HEK293 (cell line): Measurements from ENCODE around the gene SMIM38.

Source experiments
- CTCF ChIA-PET: fragments of 350-600 bp; formaldehyde crosslinking; extraction: SDS; loops from one replicate; lab custom pipeline; 2021; ENCODE audit warnings: antibody characterized with exemption; lab: Yijun Ruan, JAX
- POLR2A ChIA-PET: fragments of 300-600 bp; formaldehyde crosslinking; extraction: SDS; loops from one replicate; lab custom pipeline; 2020; ENCODE audit warnings: antibody characterized with exemption, inconsistent platforms; lab: Yijun Ruan, JAX
- H3K27ac ChIP-seq: fragments of 200-500 bp; sonication (Bioruptor generic); 2 replicates; pipeline ENCODE4 v1.5.1; 2014; ENCODE audit warnings: low read depth, low read length, control low read depth, inconsistent platforms; ENCODE audit errors: extremely low read depth
- H3K36me3 ChIP-seq, 2 experiments: fragments of 200-500 bp in 1 of 2; sonication (Bioruptor generic) in 1 of 2; 1 replicate in 1 of 2; 2 replicates in 1 of 2; pipeline ENCODE4 v1.5.1; 2014 to 2017; ENCODE audit warnings: inconsistent platforms in 2 of 2, low read length in 2 of 2; ENCODE audit not compliant: control insufficient read depth in 2 of 2, insufficient read depth in 1 of 2
- H3K4me1 ChIP-seq: fragments of 200-500 bp; sonication (Bioruptor generic); 2 replicates; pipeline ENCODE4 v1.5.1; 2014; ENCODE audit warnings: mild to moderate bottlenecking, low read length, inconsistent platforms; ENCODE audit not compliant: control insufficient read depth, insufficient read depth
- H3K4me3 ChIP-seq: 2 replicates; pipeline ENCODE4 v1.5.1; 2011; ENCODE audit warnings: low read depth, mild to moderate bottlenecking, control low read depth, low read length, moderate library complexity
- H3K9me3 ChIP-seq: fragments of 200-500 bp; sonication (Bioruptor generic); 2 replicates; pipeline ENCODE4 v1.5.1; 2014; ENCODE audit warnings: low read depth, low read length, inconsistent platforms; ENCODE audit not compliant: control insufficient read depth, insufficient read depth
- GFI1B ChIP-seq: fragments of 450-650 bp; formaldehyde crosslinking; IDR thresholded peaks from 2 replicates; pipeline ENCODE4 v1.5.1; 2016; ENCODE audit warnings: missing biosample characterization, missing genetic modification characterization
- KLF10 ChIP-seq: fragments of 450-650 bp; IDR thresholded peaks from 2 replicates; pipeline ENCODE4 v1.5.1; 2018; ENCODE audit warnings: missing biosample characterization, mild to moderate bottlenecking, missing genetic modification characterization
- KLF17 ChIP-seq: fragments of 450-650 bp; formaldehyde crosslinking; IDR thresholded peaks from 2 replicates; pipeline ENCODE4 v1.5.1; 2016; ENCODE audit warnings: missing biosample characterization, missing genetic modification characterization
- MEIS1 ChIP-seq: sonication (generic); formaldehyde crosslinking; IDR thresholded peaks from 2 replicates; pipeline ENCODE4 v1.8.1; 2022; ENCODE audit warnings: missing genetic modification reagents, mild to moderate bottlenecking, borderline replicate concordance
- TRIM28 ChIP-seq: IDR thresholded peaks from 2 replicates; pipeline ENCODE4 v1.6.1; 2011; ENCODE audit warnings: low read length, control low read depth, borderline replicate concordance
- ZBTB17 ChIP-seq: fragments of 450-650 bp; formaldehyde crosslinking; IDR thresholded peaks from 2 replicates; pipeline ENCODE4 v1.5.1; 2016; ENCODE audit warnings: missing biosample characterization, missing genetic modification characterization
- ZFP3 ChIP-seq: fragments of 450-650 bp; formaldehyde crosslinking; IDR thresholded peaks from 2 replicates; pipeline ENCODE4 v1.5.1; 2016; ENCODE audit warnings: low read depth, missing biosample characterization, missing genetic modification characterization
- ZFP37 ChIP-seq: fragments of 450-650 bp; formaldehyde crosslinking; IDR thresholded peaks from 2 replicates; pipeline ENCODE4 v1.5.1; 2016; ENCODE audit warnings: missing biosample characterization, missing genetic modification characterization
- ZNF132 ChIP-seq: fragments of 450-650 bp; formaldehyde crosslinking; IDR thresholded peaks from 2 replicates; pipeline ENCODE4 v1.5.1; 2017; ENCODE audit warnings: missing biosample characterization, missing genetic modification characterization, borderline replicate concordance
- ZNF133 ChIP-seq: fragments of 450-650 bp; formaldehyde crosslinking; IDR thresholded peaks from 2 replicates; pipeline ENCODE4 v1.5.1; 2016; ENCODE audit warnings: missing biosample characterization, missing genetic modification characterization
- ZNF26 ChIP-seq: fragments of 450-650 bp; formaldehyde crosslinking; IDR thresholded peaks from 2 replicates; pipeline ENCODE4 v1.5.1; 2016; ENCODE audit warnings: missing biosample characterization, missing genetic modification characterization
- ZNF37A ChIP-seq: fragments of 450-650 bp; IDR thresholded peaks from 2 replicates; pipeline ENCODE4 v1.5.1; 2018; ENCODE audit warnings: missing biosample characterization, missing genetic modification characterization
- ZNF548 ChIP-seq: fragments of 450-650 bp; formaldehyde crosslinking; IDR thresholded peaks from 2 replicates; pipeline ENCODE4 v1.5.1; 2016; ENCODE audit warnings: missing biosample characterization, missing genetic modification characterization
- ZNF596 ChIP-seq: fragments of 450-650 bp; IDR thresholded peaks from 2 replicates; pipeline ENCODE4 v1.5.0; 2018; ENCODE audit warnings: missing biosample characterization, mild to moderate bottlenecking, missing genetic modification characterization, moderate library complexity
- ZNF600 ChIP-seq: fragments of 450-650 bp; formaldehyde crosslinking; IDR thresholded peaks from 2 replicates; pipeline ENCODE4 v1.5.1; 2016; ENCODE audit warnings: missing biosample characterization, missing genetic modification characterization
- ZNF654 ChIP-seq: fragments of 450-650 bp; formaldehyde crosslinking; IDR thresholded peaks from 2 replicates; pipeline ENCODE4 v1.5.1; 2016; ENCODE audit warnings: low read depth, missing biosample characterization, missing genetic modification characterization
- ZNF664 ChIP-seq: fragments of 450-650 bp; formaldehyde crosslinking; IDR thresholded peaks from 2 replicates; pipeline ENCODE4 v1.5.1; 2016; ENCODE audit warnings: missing biosample characterization, missing genetic modification characterization
- ZNF677 ChIP-seq: fragments of 450-650 bp; IDR thresholded peaks from 2 replicates; pipeline ENCODE4 v1.5.0; 2018; ENCODE audit warnings: missing biosample characterization, mild to moderate bottlenecking, missing genetic modification characterization, moderate library complexity
- TF ChIP-seq, protein P1 (sequence below): fragments of 450-650 bp; formaldehyde crosslinking; IDR thresholded peaks from 2 replicates; pipeline ENCODE4 v1.5.1; 2016; ENCODE audit warnings: missing biosample characterization, missing genetic modification characterization
- TF ChIP-seq, protein P2 (sequence below): fragments of 450-650 bp; formaldehyde crosslinking; IDR thresholded peaks from 2 replicates; pipeline ENCODE4 v1.5.1; 2016; ENCODE audit warnings: missing biosample characterization, missing genetic modification characterization
- TF ChIP-seq, protein P3 (sequence below): fragments of 450-650 bp; IDR thresholded peaks from 2 replicates; pipeline ENCODE4 v1.5.1; 2018; ENCODE audit warnings: missing biosample characterization, mild to moderate bottlenecking, missing genetic modification characterization
- TF ChIP-seq, protein P4 (sequence below): fragments of 450-650 bp; formaldehyde crosslinking; IDR thresholded peaks from 2 replicates; pipeline ENCODE4 v1.5.1; 2017; ENCODE audit warnings: missing biosample characterization, missing genetic modification characterization

SMIM38 gene

GRCh38 chr11:69195824-69196782, 40.4 kb downstream of the SMIM38 start:
- no peaks in the 10 kb centered on the region for H3K4me1 ChIP-seq
- TF ChIP-seq ZNF26 (tag by site-specific recombination): no peak
- no peak for TF ChIP-seq ZFP3
- no peak for TF ChIP-seq ZNF596 (tag by site-specific recombination)
- TF ChIP-seq ZNF677 (tag by site-specific recombination): no peak
- no peak for TF ChIP-seq ZNF600
- TF ChIP-seq ZNF664 (tag by site-specific recombination): no peak
- TF ChIP-seq ZNF132 (tag by site-specific recombination): no peak
- TF ChIP-seq, all 188 proteins: peak for 0
- no peaks in the 10 kb centered on the region for H3K9me3 ChIP-seq
- no peak overlapping the region for H3K4me3 ChIP-seq
- no peaks in the 10 kb centered on the region for H3K36me3 ChIP-seq
- ChIA-PET POLR2A (no interaction called here), CTCF (no interaction called here)
- H3K27ac ChIP-seq: no peak overlapping the region

DNA sequence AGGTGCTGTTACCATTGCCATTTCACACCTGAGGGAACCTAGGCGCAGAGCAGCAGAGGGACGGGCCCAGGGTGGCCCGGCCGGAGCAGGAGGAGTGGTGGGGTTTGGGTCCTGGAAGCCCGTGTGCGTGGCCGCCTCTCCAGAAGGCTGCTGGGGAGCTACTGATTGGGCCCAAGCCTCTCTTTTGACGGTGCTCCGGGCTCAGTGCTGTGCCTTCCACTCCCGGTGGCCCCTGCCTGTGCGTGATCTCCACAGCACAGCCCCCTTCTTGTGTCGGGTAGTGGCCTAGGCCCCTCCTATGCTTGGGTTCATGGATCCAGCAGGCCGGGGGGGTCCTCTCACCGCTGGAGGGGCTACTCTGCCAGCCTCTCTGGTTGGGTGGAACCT, 41.0 kb downstream of the SMIM38 start:
- CTCF ChIA-PET: no interaction called here
- no peak overlapping the region for H3K27ac ChIP-seq
- no peak for TF ChIP-seq ZNF133
- TF ChIP-seq ZFP37 (tag by site-specific recombination): no peak
- TF ChIP-seq ZNF548 (tag by site-specific recombination): no peak
- TF ChIP-seq, protein P1, sequence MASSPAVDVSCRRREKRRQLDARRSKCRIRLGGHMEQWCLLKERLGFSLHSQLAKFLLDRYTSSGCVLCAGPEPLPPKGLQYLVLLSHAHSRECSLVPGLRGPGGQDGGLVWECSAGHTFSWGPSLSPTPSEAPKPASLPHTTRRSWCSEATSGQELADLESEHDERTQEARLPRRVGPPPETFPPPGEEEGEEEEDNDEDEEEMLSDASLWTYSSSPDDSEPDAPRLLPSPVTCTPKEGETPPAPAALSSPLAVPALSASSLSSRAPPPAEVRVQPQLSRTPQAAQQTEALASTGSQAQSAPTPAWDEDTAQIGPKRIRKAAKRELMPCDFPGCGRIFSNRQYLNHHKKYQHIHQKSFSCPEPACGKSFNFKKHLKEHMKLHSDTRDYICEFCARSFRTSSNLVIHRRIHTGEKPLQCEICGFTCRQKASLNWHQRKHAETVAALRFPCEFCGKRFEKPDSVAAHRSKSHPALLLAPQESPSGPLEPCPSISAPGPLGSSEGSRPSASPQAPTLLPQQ (tag by site-specific recombination): no peak
- TF ChIP-seq GFI1B (tag by site-specific recombination): no peak
- TF ChIP-seq MEIS1 (CRISPR knock-in tag): no peak
- no peak for TF ChIP-seq ZNF37A (tag by site-specific recombination)
- TF ChIP-seq, protein P2, sequence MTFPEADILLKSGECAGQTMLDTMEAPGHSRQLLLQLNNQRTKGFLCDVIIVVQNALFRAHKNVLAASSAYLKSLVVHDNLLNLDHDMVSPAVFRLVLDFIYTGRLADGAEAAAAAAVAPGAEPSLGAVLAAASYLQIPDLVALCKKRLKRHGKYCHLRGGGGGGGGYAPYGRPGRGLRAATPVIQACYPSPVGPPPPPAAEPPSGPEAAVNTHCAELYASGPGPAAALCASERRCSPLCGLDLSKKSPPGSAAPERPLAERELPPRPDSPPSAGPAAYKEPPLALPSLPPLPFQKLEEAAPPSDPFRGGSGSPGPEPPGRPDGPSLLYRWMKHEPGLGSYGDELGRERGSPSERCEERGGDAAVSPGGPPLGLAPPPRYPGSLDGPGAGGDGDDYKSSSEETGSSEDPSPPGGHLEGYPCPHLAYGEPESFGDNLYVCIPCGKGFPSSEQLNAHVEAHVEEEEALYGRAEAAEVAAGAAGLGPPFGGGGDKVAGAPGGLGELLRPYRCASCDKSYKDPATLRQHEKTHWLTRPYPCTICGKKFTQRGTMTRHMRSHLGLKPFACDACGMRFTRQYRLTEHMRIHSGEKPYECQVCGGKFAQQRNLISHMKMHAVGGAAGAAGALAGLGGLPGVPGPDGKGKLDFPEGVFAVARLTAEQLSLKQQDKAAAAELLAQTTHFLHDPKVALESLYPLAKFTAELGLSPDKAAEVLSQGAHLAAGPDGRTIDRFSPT (tag by site-specific recombination): no peak
- TF ChIP-seq ZBTB17 (tag by site-specific recombination): no peak
- no peak for TF ChIP-seq KLF10 (tag by site-specific recombination)
- TF ChIP-seq, protein P3, sequence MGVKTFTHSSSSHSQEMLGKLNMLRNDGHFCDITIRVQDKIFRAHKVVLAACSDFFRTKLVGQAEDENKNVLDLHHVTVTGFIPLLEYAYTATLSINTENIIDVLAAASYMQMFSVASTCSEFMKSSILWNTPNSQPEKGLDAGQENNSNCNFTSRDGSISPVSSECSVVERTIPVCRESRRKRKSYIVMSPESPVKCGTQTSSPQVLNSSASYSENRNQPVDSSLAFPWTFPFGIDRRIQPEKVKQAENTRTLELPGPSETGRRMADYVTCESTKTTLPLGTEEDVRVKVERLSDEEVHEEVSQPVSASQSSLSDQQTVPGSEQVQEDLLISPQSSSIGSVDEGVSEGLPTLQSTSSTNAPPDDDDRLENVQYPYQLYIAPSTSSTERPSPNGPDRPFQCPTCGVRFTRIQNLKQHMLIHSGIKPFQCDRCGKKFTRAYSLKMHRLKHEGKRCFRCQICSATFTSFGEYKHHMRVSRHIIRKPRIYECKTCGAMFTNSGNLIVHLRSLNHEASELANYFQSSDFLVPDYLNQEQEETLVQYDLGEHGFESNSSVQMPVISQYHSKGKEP (tag by site-specific recombination): no peak
- TF ChIP-seq, protein P4, sequence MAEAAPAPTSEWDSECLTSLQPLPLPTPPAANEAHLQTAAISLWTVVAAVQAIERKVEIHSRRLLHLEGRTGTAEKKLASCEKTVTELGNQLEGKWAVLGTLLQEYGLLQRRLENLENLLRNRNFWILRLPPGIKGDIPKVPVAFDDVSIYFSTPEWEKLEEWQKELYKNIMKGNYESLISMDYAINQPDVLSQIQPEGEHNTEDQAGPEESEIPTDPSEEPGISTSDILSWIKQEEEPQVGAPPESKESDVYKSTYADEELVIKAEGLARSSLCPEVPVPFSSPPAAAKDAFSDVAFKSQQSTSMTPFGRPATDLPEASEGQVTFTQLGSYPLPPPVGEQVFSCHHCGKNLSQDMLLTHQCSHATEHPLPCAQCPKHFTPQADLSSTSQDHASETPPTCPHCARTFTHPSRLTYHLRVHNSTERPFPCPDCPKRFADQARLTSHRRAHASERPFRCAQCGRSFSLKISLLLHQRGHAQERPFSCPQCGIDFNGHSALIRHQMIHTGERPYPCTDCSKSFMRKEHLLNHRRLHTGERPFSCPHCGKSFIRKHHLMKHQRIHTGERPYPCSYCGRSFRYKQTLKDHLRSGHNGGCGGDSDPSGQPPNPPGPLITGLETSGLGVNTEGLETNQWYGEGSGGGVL: no peak
- TF ChIP-seq TRIM28: no peak
- TF ChIP-seq KLF17: no peak
- no peak for TF ChIP-seq ZNF132 (tag by site-specific recombination)
- no peak for TF ChIP-seq ZNF654 (tag by site-specific recombination)
- no peak overlapping the region for H3K4me3 ChIP-seq
- POLR2A ChIA-PET: no interaction called here
- H3K36me3 ChIP-seq: no peaks in the 10 kb centered on the region
- H3K4me1 ChIP-seq: no peaks in the 10 kb centered on the region
- H3K9me3 ChIP-seq: no peaks in the 10 kb centered on the region
